GM12891 (cell line): ENCODE measurements around the gene CDH15.

Experiments used
- POLR2A ChIP-seq: IDR thresholded peaks from 2 replicates; pipeline ENCODE4 v1.6.1; 2011; ENCODE audit warnings: low read depth, low read length, control low read depth
- POLR2AphosphoS5 ChIP-seq: IDR thresholded peaks from 2 replicates; pipeline ENCODE4 v1.6.1; 2011; ENCODE audit warnings: low read depth, low read length, control low read depth

GRCh38 chr16:89217138-89217387 lies 45.5 kb downstream of the CDH15 start:
- TF ChIP-seq POLR2A: no peak
- TF ChIP-seq POLR2AphosphoS5: no peak
